Measurements from ENCODE around the gene DOK5.

DNA sequence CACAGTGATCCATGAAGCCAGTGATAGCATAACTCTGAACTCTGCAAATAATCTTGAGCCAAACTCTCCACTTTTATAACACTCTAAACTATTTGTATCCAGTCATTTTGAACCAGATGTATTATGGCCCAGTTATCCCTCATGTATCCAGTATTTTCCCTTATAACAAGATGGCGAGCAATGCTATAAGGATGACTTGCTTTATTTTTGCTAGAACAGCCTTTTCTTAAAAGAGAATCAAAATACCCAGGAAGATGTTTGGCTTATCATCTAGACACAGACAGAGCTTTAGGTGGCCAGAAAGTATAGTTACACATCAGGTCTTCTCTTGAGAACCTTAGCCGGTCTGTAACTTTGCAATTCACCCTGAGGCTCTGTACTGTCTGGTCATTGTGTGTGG lies 81.0 kb downstream of the DOK5 start:
- TF ChIP-seq, protein P1, sequence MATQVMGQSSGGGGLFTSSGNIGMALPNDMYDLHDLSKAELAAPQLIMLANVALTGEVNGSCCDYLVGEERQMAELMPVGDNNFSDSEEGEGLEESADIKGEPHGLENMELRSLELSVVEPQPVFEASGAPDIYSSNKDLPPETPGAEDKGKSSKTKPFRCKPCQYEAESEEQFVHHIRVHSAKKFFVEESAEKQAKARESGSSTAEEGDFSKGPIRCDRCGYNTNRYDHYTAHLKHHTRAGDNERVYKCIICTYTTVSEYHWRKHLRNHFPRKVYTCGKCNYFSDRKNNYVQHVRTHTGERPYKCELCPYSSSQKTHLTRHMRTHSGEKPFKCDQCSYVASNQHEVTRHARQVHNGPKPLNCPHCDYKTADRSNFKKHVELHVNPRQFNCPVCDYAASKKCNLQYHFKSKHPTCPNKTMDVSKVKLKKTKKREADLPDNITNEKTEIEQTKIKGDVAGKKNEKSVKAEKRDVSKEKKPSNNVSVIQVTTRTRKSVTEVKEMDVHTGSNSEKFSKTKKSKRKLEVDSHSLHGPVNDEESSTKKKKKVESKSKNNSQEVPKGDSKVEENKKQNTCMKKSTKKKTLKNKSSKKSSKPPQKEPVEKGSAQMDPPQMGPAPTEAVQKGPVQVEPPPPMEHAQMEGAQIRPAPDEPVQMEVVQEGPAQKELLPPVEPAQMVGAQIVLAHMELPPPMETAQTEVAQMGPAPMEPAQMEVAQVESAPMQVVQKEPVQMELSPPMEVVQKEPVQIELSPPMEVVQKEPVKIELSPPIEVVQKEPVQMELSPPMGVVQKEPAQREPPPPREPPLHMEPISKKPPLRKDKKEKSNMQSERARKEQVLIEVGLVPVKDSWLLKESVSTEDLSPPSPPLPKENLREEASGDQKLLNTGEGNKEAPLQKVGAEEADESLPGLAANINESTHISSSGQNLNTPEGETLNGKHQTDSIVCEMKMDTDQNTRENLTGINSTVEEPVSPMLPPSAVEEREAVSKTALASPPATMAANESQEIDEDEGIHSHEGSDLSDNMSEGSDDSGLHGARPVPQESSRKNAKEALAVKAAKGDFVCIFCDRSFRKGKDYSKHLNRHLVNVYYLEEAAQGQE (IDR thresholded peaks at IDR 0.05; ENCODE audit: low read depth, low read length): no peak
- TF ChIP-seq CTCF (IDR thresholded peaks at IDR 0.05) (no peak), JUND (IDR thresholded peaks at IDR 0.05) (no peak)
